A549 (cell line): Measurements from ENCODE around the gene ABL1. TPM values are rescaled to one million over a fixed set of nuclear protein-coding genes. Genes with fewer than 3 reads are reported as not detected.

Experiments used
- ATAC-seq, 2 experiments: fragments of 200-7000 bp in 1 of 2; fragments of >200 bp in 1 of 2; cut with Nextera tagmentation in 1 of 2; cut with Tn5 transposase in 1 of 2; 3 replicates each; pipeline versions ENCODE4 v1.8.0 to v1.9.1; 2018 to 2020; ENCODE audit warnings: mild to moderate bottlenecking in 1 of 2, moderate library complexity in 1 of 2
- CTCF ChIA-PET: fragments of 300-600 bp; sonication (Branson Sonifier 250); formaldehyde crosslinking; extraction: SDS; loops from one replicate; lab custom pipeline; 2021; ENCODE audit warnings: antibody characterized with exemption, inconsistent platforms; lab: Yijun Ruan, JAX
- POLR2A ChIA-PET: fragments of 350-600 bp; formaldehyde crosslinking; extraction: SDS; loops from one replicate; lab custom pipeline; 2021; ENCODE audit warnings: antibody characterized with exemption, inconsistent platforms; lab: Yijun Ruan, JAX
- DNase-seq, 2 experiments: peaks; one replicate each; pipeline versions ENCODE4 v3.0.0 to v3.0.0-alpha.2; 2011 to 2016; ENCODE audit warnings: low read depth in 1 of 2, low spot score in 1 of 2
- FAIRE-seq: peaks from 2 replicates; lab custom pipeline; 2011; peaks lifted over from hg19 to GRCh38; lab: Jason Lieb, UNC
- H3K27ac ChIP-seq, 2 experiments: fragments of >200 bp; sonication (Bioruptor Twin); formaldehyde crosslinking; 3 replicates each; pipeline ENCODE4 v1.5.1; 2016 to 2017
- H3K4me1 ChIP-seq: fragments of >200 bp; sonication (Bioruptor Twin); formaldehyde crosslinking; 3 replicates; pipeline ENCODE4 v1.6.1; 2016
- H3K4me2 ChIP-seq: fragments of >200 bp; sonication (Bioruptor Twin); formaldehyde crosslinking; 3 replicates; pipeline ENCODE4 v1.6.1; 2016
- H3K4me3 ChIP-seq: fragments of >200 bp; sonication (Bioruptor Twin); formaldehyde crosslinking; 3 replicates; pipeline ENCODE4 v1.5.1; 2016
- H3K9me3 ChIP-seq: fragments of >200 bp; sonication (Bioruptor Twin); formaldehyde crosslinking; 3 replicates; pipeline ENCODE4 v1.6.1; 2016
- CHD2 ChIP-seq: fragments of 150-350 bp; IDR thresholded peaks from 2 replicates; pipeline ENCODE4 v1.6.1; 2014; ENCODE audit warnings: low read length; ENCODE audit not compliant: partially characterized antibody
- ESRRA ChIP-seq: fragments of 150-350 bp; IDR thresholded peaks from 2 replicates; pipeline ENCODE4 v1.6.1; 2014; ENCODE audit warnings: mild to moderate bottlenecking, low read length, borderline replicate concordance
- FOSB ChIP-seq: fragments of 250-450 bp; sonication (Bioruptor Pico); IDR thresholded peaks from 2 replicates; pipeline ENCODE4 v1.5.0; 2020; ENCODE audit warnings: mild to moderate bottlenecking, moderate library complexity
- JUN ChIP-seq, 2 experiments: fragments of >200 bp; sonication (Bioruptor Twin); formaldehyde crosslinking; IDR thresholded peaks; 2 replicates in 1 of 2; 3 replicates in 1 of 2; pipeline ENCODE4 v1.6.1; 2016 to 2017
- JUNB ChIP-seq: fragments of >200 bp; sonication (Bioruptor Twin); formaldehyde crosslinking; IDR thresholded peaks from 2 replicates; pipeline ENCODE4 v1.6.1; 2016
- MYC ChIP-seq: IDR thresholded peaks from 2 replicates; pipeline ENCODE4 v1.6.1; 2012; ENCODE audit warnings: mild to moderate bottlenecking, inconsistent platforms, low read length, improper control_type of control experiment, borderline replicate concordance
- NFE2L2 ChIP-seq: fragments of 150-350 bp; conservative IDR thresholded peaks from 2 replicates; pipeline ENCODE4 v1.6.1; 2014; ENCODE audit warnings: low read length
- NPAS2 ChIP-seq: fragments of 250-450 bp; sonication (Bioruptor Pico); IDR thresholded peaks from 2 replicates; pipeline ENCODE4 v1.8.0; 2022; ENCODE audit warnings: mild to moderate bottlenecking, moderate library complexity, borderline replicate concordance
- NR3C1 ChIP-seq: fragments of >200 bp; sonication (Bioruptor Twin); formaldehyde crosslinking; IDR thresholded peaks from 3 replicates; pipeline ENCODE4 v1.6.1; 2017
- RAD21 ChIP-seq, 2 experiments: fragments of >200 bp in 1 of 2; sonication (Bioruptor Twin) in 1 of 2; formaldehyde crosslinking in 1 of 2; IDR thresholded peaks in 1 of 2; conservative IDR thresholded peaks in 1 of 2; 2 replicates in 1 of 2; 3 replicates in 1 of 2; pipeline ENCODE4 v1.6.1; 2012 to 2018; ENCODE audit warnings: inconsistent platforms in 1 of 2
- RARB ChIP-seq: fragments of 250-450 bp; sonication (Bioruptor Pico); IDR thresholded peaks from 2 replicates; pipeline ENCODE4 v1.8.0; 2021; ENCODE audit warnings: mild to moderate bottlenecking, moderate library complexity
- RFX5 ChIP-seq: fragments of 450-650 bp; IDR thresholded peaks from 2 replicates; pipeline ENCODE4 v1.7.1; 2014; ENCODE audit warnings: antibody characterized with exemption, mild to moderate bottlenecking, moderate library complexity
- TFCP2L1 ChIP-seq: fragments of 250-450 bp; sonication (Bioruptor Pico); IDR thresholded peaks from 2 replicates; pipeline ENCODE4 v1.5.0; 2021; ENCODE audit warnings: mild to moderate bottlenecking
- TP53 ChIP-seq: fragments of 250-450 bp; sonication (Bioruptor Pico); IDR thresholded peaks from 2 replicates; pipeline ENCODE4 v1.5.0; 2021; ENCODE audit warnings: mild to moderate bottlenecking, moderate library complexity
- ZC3H11A ChIP-seq: fragments of 450-650 bp; IDR thresholded peaks from 2 replicates; pipeline ENCODE4 v1.6.1; 2014; ENCODE audit warnings: antibody characterized with exemption, mild to moderate bottlenecking
- ZNF302 ChIP-seq: fragments of 250-450 bp; sonication (Bioruptor Pico); IDR thresholded peaks from 2 replicates; pipeline ENCODE4 v1.9.0; 2021; ENCODE audit warnings: inconsistent platforms, mild to moderate bottlenecking, moderate library complexity
- ZSCAN20 ChIP-seq: fragments of 250-450 bp; sonication (Bioruptor Pico); IDR thresholded peaks from 2 replicates; pipeline ENCODE4 v1.8.0; 2022; ENCODE audit warnings: mild to moderate bottlenecking, moderate library complexity
- WGBS: methylation state at CpG from one replicate; pipeline ENCODE4 v1.1.6; 2017; ENCODE audit errors: missing lambda C conversion rate; 5-methylcytosine and 5-hydroxymethylcytosine counted together
- polyA plus RNA-seq, 4 experiments: library from polyadenylated mRNA; depleted of rRNA in 3 of 4; stranded (reverse); fragments of >200 nt; fragmentation: RNase III in 1 of 4; extraction: RNeasy Plus Mini Kit Qiagen cat#74134 plus additional on column Dnase treatment in 1 of 4; gene quantifications; 2 replicates in 3 of 4; 3 replicates in 1 of 4; pipeline ENCODE4 v1.2.3, GENCODE V29; 2011 to 2017
- TF ChIP-seq, protein P1 (sequence below): IDR thresholded peaks from 2 replicates; pipeline ENCODE4 v1.6.1; 2012; ENCODE audit warnings: low read depth, borderline replicate concordance
- TF ChIP-seq, protein P2 (sequence below): fragments of 250-450 bp; sonication (Bioruptor Pico); IDR thresholded peaks from 2 replicates; pipeline ENCODE4 v1.5.0; 2021; ENCODE audit warnings: mild to moderate bottlenecking, moderate library complexity, borderline replicate concordance
- TF ChIP-seq, protein P3 (sequence below): fragments of 200-600 bp; sonication (generic); IDR thresholded peaks from 2 replicates; pipeline ENCODE4 v1.6.1; 2016; ENCODE audit warnings: antibody characterized with exemption, mild to moderate bottlenecking, moderate library complexity
- TF ChIP-seq, protein P4 (sequence below): fragments of >200 bp; sonication (Bioruptor Twin); formaldehyde crosslinking; IDR thresholded peaks from 3 replicates; pipeline ENCODE4 v1.5.1; 2016

ABL1 gene
- polyA plus RNA-seq, 2 of the 4 experiments (the other 2 are of a cell fraction), result 26.5 to 32.4 TPM

DNA sequence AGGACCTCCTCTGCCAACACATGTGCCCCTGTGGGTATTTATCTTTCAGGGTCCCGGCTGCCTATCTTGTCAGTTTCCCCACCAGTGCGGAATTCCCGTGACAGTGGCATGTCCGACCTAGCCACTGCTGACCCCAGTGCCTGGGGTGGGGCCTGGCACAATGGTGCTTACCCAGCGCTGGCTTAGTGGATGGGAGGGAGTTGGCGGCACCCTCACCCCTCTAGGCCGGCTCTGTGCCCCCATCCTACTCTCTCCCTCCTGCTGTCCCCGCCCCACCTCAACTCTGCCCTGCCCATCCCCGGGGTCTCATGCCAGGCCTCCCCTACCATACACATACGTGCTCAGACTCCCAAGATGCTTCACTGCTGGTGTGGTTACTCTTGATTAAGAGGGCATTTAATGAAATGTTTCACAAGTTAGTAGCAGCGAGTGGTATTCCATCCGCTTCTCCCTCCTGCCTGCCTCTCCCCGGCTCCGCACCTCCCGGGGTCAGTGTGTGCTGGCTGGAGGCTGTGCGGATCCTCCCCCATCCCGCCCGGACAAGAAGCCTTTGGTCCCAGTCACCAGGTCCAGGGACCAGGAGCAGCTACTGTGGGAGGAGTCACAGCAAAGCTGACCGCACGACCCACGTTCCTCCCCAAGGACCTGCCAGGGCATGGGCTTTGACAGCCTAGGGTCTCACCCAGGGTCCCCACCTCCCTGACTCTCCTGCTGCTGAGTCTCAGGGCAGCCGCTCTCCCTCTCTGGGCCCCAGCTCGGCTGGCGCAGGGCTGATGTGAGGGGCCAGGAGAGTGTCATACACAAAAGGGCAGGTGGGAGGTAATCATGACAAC is 71.1 kb downstream of the ABL1 start:
- Histone ChIP-seq H3K4me1 (no peaks in the 10 kb centered on the region), H3K9me3 (no peaks in the 10 kb centered on the region), H3K27ac (no peak overlapping the region), H3K4me3 (no peak overlapping the region), H3K4me2 (no peak overlapping the region)
- ATAC-seq (no peak), FAIRE-seq (no peak), DNase-seq (no peak)
- 81% methylated on average over 22 of the region's 24 CpGs for whole genome bisulfite sequencing
- CTCF ChIA-PET, result interaction anchor here (0.8 to 2.7 kb wide), 8 partner anchors 9 to 92 kb away, joined by 3 to 10 read pairs (median 4); partner anchors contain the start of gene QRFP
- TF ChIP-seq, protein P1, sequence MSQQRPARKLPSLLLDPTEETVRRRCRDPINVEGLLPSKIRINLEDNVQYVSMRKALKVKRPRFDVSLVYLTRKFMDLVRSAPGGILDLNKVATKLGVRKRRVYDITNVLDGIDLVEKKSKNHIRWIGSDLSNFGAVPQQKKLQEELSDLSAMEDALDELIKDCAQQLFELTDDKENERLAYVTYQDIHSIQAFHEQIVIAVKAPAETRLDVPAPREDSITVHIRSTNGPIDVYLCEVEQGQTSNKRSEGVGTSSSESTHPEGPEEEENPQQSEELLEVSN, result no peak
- TF ChIP-seq RFX5 (no peak), MYC (no peak), NFE2L2 (no peak), TFCP2L1 (CRISPR knock-in tag) (no peak), FOSB (CRISPR knock-in tag) (no peak), RARB (CRISPR knock-in tag) (no peak), ZNF302 (CRISPR knock-in tag) (no peak), CHD2 (no peak), ZSCAN20 (CRISPR knock-in tag) (no peak), ZC3H11A (no peak), RAD21 (conservative IDR thresholded peaks at IDR 0.05 in 1 of 2, IDR thresholded peaks at IDR 0.05 in 1 of 2) (no peak), ESRRA (no peak), NR3C1 (no peak)
- TF ChIP-seq, protein P2, sequence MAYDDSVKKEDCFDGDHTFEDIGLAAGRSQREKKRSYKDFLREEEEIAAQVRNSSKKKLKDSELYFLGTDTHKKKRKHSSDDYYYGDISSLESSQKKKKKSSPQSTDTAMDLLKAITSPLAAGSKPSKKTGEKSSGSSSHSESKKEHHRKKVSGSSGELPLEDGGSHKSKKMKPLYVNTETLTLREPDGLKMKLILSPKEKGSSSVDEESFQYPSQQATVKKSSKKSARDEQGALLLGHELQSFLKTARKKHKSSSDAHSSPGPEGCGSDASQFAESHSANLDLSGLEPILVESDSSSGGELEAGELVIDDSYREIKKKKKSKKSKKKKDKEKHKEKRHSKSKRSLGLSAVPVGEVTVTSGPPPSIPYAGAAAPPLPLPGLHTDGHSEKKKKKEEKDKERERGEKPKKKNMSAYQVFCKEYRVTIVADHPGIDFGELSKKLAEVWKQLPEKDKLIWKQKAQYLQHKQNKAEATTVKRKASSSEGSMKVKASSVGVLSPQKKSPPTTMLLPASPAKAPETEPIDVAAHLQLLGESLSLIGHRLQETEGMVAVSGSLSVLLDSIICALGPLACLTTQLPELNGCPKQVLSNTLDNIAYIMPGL, result no peak
- TF ChIP-seq, protein P3, sequence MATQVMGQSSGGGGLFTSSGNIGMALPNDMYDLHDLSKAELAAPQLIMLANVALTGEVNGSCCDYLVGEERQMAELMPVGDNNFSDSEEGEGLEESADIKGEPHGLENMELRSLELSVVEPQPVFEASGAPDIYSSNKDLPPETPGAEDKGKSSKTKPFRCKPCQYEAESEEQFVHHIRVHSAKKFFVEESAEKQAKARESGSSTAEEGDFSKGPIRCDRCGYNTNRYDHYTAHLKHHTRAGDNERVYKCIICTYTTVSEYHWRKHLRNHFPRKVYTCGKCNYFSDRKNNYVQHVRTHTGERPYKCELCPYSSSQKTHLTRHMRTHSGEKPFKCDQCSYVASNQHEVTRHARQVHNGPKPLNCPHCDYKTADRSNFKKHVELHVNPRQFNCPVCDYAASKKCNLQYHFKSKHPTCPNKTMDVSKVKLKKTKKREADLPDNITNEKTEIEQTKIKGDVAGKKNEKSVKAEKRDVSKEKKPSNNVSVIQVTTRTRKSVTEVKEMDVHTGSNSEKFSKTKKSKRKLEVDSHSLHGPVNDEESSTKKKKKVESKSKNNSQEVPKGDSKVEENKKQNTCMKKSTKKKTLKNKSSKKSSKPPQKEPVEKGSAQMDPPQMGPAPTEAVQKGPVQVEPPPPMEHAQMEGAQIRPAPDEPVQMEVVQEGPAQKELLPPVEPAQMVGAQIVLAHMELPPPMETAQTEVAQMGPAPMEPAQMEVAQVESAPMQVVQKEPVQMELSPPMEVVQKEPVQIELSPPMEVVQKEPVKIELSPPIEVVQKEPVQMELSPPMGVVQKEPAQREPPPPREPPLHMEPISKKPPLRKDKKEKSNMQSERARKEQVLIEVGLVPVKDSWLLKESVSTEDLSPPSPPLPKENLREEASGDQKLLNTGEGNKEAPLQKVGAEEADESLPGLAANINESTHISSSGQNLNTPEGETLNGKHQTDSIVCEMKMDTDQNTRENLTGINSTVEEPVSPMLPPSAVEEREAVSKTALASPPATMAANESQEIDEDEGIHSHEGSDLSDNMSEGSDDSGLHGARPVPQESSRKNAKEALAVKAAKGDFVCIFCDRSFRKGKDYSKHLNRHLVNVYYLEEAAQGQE, result no peak
- POLR2A ChIA-PET, result no interaction called here

DNA sequence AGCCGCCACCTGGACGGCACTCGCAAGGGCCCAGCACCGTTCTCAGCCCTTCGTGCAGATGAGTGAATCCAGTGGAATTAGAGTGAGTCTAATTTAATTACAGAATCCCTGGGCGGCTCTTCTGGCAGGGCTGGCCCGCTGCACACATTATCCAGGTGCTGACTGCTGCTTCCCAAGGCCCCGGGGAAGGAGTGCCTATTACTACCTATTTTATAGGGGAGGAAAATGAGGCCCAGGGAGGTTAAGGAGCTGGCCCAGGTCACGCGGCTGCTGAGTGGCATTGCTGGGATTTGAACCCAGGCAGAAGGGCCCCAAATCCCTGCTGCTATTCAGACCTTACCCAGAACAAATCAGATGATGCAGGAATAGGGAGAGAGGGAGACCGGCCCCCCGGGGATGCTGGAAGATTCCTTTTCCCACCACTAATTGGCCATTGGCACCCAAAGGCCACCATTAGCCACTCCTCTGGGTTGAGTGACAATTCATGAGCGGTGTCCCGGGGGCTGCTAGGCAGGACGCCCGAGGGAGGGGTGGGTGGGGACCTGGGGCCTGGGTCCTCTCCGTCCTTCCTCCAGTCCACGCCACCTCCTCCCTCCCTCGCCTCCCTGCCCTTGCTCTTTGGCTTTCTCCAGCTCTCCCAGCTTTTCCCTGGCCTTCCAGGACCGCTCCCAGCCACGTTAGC is 71.8 kb downstream of the ABL1 start:
- ChIA-PET POLR2A (no interaction called here), CTCF (interaction anchor here (0.5 to 2.7 kb wide), 5 partner anchors 11 to 200 kb away, joined by 3 to 10 read pairs (median 5); no protein-coding TSS in a partner anchor)
- Histone ChIP-seq H3K4me1 (no peaks in the 10 kb centered on the region), H3K4me3 (no peak overlapping the region), H3K4me2 (no peak overlapping the region), H3K9me3 (no peaks in the 10 kb centered on the region), H3K27ac (no peak overlapping the region)
- FAIRE-seq (no peak), ATAC-seq (no peak), DNase-seq (no peak)
- WGBS, result 71% methylated on average over 21 of the region's 21 CpGs
- TF ChIP-seq TP53 (CRISPR knock-in tag) (no peak), JUNB (no peak), NPAS2 (CRISPR knock-in tag) (no peak), JUN (IDR thresholded peaks at IDR 0.05) (no peak)
- TF ChIP-seq, protein P4, sequence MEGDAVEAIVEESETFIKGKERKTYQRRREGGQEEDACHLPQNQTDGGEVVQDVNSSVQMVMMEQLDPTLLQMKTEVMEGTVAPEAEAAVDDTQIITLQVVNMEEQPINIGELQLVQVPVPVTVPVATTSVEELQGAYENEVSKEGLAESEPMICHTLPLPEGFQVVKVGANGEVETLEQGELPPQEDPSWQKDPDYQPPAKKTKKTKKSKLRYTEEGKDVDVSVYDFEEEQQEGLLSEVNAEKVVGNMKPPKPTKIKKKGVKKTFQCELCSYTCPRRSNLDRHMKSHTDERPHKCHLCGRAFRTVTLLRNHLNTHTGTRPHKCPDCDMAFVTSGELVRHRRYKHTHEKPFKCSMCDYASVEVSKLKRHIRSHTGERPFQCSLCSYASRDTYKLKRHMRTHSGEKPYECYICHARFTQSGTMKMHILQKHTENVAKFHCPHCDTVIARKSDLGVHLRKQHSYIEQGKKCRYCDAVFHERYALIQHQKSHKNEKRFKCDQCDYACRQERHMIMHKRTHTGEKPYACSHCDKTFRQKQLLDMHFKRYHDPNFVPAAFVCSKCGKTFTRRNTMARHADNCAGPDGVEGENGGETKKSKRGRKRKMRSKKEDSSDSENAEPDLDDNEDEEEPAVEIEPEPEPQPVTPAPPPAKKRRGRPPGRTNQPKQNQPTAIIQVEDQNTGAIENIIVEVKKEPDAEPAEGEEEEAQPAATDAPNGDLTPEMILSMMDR, result no peak
- TF ChIP-seq, all 56 proteins: peak for 0
